Spleen (tissue), 11 donors: ENCODE measurements around the gene SPEM1. TPM values are rescaled to one million over a fixed set of nuclear protein-coding genes. Genes with fewer than 3 reads are reported as not detected.

Experiments used
- DNase-seq: peaks from one replicate; pipeline ENCODE4 v3.0.0-alpha.2; 2020
- H3K27ac ChIP-seq, 8 donors: fragments of 200-600 bp; sonication (generic) in 7 of 8; 1 replicate in 4 of 8; 2 replicates in 4 of 8; pipeline versions ENCODE4 v1.5.0 to v1.8.0; 2016 to 2021; ENCODE audit warnings: inconsistent platforms in 4 of 8, mild to moderate bottlenecking in 4 of 8, moderate library complexity in 1 of 8
- H3K27me3 ChIP-seq, 7 donors: fragments of 200-600 bp; sonication (generic) in 6 of 7; replicated peaks in 1 of 7; 1 replicate in 4 of 7; 2 replicates in 3 of 7; pipeline versions ENCODE4 v1.5.0 to v1.8.0; 2016 to 2021; ENCODE audit warnings: inconsistent platforms in 3 of 7, mild to moderate bottlenecking in 1 of 7
- H3K36me3 ChIP-seq, 6 donors: fragments of 200-600 bp; sonication (generic) in 5 of 6; 1 replicate in 4 of 6; 2 replicates in 2 of 6; pipeline versions ENCODE4 v1.5.0 to v1.8.0; 2016 to 2021; ENCODE audit warnings: inconsistent platforms in 2 of 6
- H3K4me1 ChIP-seq, 6 donors: fragments of 200-600 bp; sonication (generic) in 5 of 6; 1 replicate in 3 of 6; 2 replicates in 3 of 6; pipeline versions ENCODE4 v1.5.0 to v1.8.0; 2016 to 2021; ENCODE audit warnings: inconsistent platforms in 3 of 6
- H3K4me3 ChIP-seq, 8 donors: fragments of 200-600 bp; sonication (generic) in 7 of 8; 1 replicate in 4 of 8; 2 replicates in 4 of 8; pipeline versions ENCODE4 v1.5.0 to v1.8.0; 2016 to 2021; ENCODE audit warnings: inconsistent platforms in 4 of 8, mild to moderate bottlenecking in 4 of 8, moderate library complexity in 2 of 8
- H3K9me3 ChIP-seq, 8 donors: fragments of 200-600 bp; sonication (generic) in 7 of 8; 1 replicate in 4 of 8; 2 replicates in 4 of 8; pipeline versions ENCODE4 v1.5.0 to v1.8.0; 2016 to 2021; ENCODE audit warnings: inconsistent platforms in 4 of 8
- POLR2A ChIP-seq, 3 donors: fragments of 450-650 bp; IDR thresholded peaks; one replicate each; pipeline ENCODE4 v1.5.1; 2017; ENCODE audit warnings: antibody characterized with exemption in 3 of 3, mild to moderate bottlenecking in 1 of 3
- POLR2AphosphoS5 ChIP-seq, 3 donors: sonication (generic); formaldehyde crosslinking; IDR thresholded peaks; one replicate each; pipeline ENCODE4 v1.5.1; 2017; ENCODE audit warnings: antibody characterized with exemption in 3 of 3
- WGBS, 5 donors: extraction: QIAGEN DNeasy Blood & Tissue Kit in 3 of 5; methylation state at CpG; one replicate each; pipeline versions ENCODE4 v1.1.5 to v1.1.7; 2013 to 2018; 5-methylcytosine and 5-hydroxymethylcytosine counted together
- intact Hi-C: fragments of 100-400 bp; cut with DNase I; formaldehyde crosslinking; loops from one replicate; pipeline ENCODE4 v1.15.0; 2023; ENCODE audit warnings: low total_unique reads
- polyA plus RNA-seq, 3 donors: library from polyadenylated mRNA; stranded (reverse); fragments of 200-250 nt; gene quantifications; one replicate each; pipeline ENCODE4 v1.2.1, GENCODE V29; 2013
- total RNA-seq, 7 donors: library from RNA; depleted of rRNA in 3 of 7; stranded (reverse); fragments of >200 nt in 3 of 7; fragmentation: NEBNext Ultra II Directional in 4 of 7; extraction: Animal tissue kit (Norgen Biotek cat#: 25700) in 4 of 7; gene quantifications; one replicate each; pipeline versions ENCODE4 v1.1.0 to v1.2.1, GENCODE V29; 2016 to 2021
- TF ChIP-seq, protein P1 (sequence below), 11 experiments: fragments of 200-600 bp in 7 of 11; fragments of 450-650 bp in 4 of 11; sonication (generic) in 4 of 11; IDR thresholded peaks in 8 of 11; conservative IDR thresholded peaks in 3 of 11; 1 replicate in 7 of 11; 2 replicates in 4 of 11; pipeline versions ENCODE4 v1.4.0 to v1.8.0; 2016 to 2021; ENCODE audit warnings: antibody characterized with exemption in 11 of 11, inconsistent platforms in 4 of 11, mild to moderate bottlenecking in 1 of 11
- donor health status: healthy with polysubstance abuse.
- donor health status: DM: no; HTN: no; CAD: no; lungs with moderate emphysema.
- donor health status: DM: no; HTN: no; CAD: no.
- donor health status: Bipolar disorder and iron deficiency.
- donor health status: healthy.
- donor health status: DM: no; HTN: no; CAD: no.
- donor health status: DM: yes; HTN: yes; CAD: no.

Gene SPEM1
- total and polyA plus RNA-seq, 10 donors, result not detected

DNA sequence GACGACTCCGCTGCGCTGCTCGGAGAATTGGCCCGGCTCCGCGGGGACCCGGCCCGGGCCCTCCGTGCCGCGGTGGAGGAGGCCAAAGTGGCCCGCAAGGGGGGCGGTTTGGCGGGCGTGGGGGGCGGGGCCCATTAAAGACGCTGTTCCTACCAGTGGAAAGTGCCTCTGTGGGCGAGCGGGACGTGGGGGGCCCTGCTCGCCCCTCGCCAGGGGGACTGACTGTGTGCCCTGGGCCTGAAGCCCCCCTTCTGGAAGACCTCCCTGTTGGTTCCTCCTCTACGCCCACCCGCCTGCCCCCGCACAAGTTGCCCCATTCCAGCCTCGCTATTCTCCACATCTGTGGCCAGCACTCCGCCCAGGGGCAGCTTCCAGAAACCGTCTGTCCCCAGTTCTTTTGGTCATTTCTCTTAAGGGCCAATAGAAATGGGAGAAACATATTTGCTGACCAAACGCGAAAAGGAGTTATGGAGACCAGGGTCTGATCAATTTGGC lies 17.3 kb downstream of the SPEM1 start:
- intact Hi-C loops, result loop anchor here (5.0 kb wide), 2 partner anchors 80 to 125 kb away; partner anchors contain the start of genes SENP3 and TMEM95
- WGBS, 5 donors, result 28 to 46% (median 39%) methylated on average over 21 to 31 of the region's 31 CpGs
- no peaks in the 10 kb centered on the region for H3K36me3 ChIP-seq
- TF ChIP-seq POLR2A (IDR thresholded peaks at IDR 0.05) (no peak), POLR2AphosphoS5 (IDR thresholded peaks at IDR 0.05) (no peak)
- TF ChIP-seq, protein P1, sequence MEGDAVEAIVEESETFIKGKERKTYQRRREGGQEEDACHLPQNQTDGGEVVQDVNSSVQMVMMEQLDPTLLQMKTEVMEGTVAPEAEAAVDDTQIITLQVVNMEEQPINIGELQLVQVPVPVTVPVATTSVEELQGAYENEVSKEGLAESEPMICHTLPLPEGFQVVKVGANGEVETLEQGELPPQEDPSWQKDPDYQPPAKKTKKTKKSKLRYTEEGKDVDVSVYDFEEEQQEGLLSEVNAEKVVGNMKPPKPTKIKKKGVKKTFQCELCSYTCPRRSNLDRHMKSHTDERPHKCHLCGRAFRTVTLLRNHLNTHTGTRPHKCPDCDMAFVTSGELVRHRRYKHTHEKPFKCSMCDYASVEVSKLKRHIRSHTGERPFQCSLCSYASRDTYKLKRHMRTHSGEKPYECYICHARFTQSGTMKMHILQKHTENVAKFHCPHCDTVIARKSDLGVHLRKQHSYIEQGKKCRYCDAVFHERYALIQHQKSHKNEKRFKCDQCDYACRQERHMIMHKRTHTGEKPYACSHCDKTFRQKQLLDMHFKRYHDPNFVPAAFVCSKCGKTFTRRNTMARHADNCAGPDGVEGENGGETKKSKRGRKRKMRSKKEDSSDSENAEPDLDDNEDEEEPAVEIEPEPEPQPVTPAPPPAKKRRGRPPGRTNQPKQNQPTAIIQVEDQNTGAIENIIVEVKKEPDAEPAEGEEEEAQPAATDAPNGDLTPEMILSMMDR (IDR thresholded peaks at IDR 0.05 in 8 of 11, conservative IDR thresholded peaks at IDR 0.05 in 3 of 11), result peak in 2 of 11 experiments; percentile 6 to 37
- H3K27ac ChIP-seq, result peak overlapping the region in 7 of 8 donors; percentile 84 to 93 (median 88)
- peak overlapping the region; percentile 10 to 84 (median 70) for H3K4me3 ChIP-seq
- no peaks in the 10 kb centered on the region for H3K9me3 ChIP-seq
- peaks cover 0 to 49% (median 28%) of the 10 kb centered on the region in 7 donors for H3K27me3 ChIP-seq
- no peak for DNase-seq
- peaks cover 31 to 68% (median 58%) of the 10 kb centered on the region in 6 donors for H3K4me1 ChIP-seq

DNA sequence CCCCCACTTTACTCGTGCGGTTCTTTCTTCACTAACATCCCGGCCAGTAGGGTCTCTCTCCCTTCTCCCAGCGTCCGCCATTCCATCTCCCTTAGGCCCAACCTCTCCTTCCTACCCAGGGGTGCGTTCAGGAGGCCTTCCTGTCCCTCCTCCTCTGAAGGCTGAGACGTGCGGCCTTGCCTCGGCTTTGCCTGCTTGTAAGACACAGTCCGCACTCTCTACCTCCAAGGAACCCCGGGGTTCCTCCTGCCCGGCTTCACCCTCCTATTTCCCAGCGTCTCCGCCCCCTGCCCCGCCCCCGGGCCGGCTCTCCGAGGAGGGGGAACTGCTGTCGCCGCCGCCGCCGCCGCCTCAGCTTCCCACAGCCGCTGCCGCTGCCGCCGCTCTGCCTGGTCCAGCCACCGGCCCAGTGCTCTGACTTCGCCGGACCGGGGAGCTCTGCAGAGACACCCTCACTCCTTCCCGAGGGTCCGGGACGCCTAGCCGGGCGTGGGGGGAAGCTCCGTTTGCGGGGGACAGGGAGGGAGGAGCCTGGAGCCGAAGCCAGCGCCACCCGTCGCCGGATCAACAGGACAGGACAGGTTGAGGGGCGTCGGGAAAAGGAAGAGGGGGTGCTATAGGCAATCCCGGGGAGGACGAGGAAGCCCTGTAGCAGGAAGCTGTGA lies 18.0 kb downstream of the SPEM1 start:
- peaks cover 0 to 49% (median 28%) of the 10 kb centered on the region in 7 donors for H3K27me3 ChIP-seq

DNA sequence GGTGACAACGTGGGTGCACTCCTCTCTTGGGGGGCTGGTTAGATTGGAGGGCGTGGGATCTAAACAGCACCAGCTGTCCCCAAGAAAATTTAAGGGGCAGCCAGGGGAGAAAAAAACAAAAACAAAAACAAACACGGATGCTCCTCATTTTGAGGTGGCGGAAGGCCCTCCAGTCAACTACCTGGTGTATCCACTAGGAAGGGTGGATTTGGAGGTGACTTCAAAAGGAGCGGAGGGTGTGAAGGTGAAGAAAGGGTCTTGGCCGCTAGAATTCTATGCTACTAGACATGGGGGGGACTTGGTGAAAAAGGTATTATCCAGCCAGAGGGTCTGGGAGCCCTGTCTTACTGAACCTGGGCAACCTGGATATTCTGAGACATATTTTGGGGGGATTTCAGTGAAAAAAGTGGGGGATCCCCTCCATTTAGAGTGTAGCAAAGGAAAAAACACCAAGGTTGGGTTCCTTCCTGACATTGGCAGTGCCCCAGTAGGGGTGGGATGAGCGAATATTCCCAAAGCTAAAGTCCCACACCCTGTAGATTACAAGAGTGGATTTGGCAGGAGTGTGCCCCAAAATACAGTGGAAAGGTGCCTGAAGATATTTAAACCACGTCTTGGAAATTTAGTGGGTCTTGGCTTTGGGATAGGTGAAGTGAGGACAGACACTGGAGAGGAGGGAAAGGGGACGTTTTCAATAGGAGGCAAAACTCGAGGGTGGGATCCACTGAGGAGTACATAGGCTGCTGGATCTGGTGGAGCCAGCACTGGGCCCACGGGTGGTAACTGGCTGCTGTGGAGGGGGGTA lies 18.7 kb downstream of the SPEM1 start:
- H3K4me1 ChIP-seq, result peaks cover 31 to 68% (median 58%) of the 10 kb centered on the region in 6 donors
- WGBS, 5 donors, result 44 to 48% (median 46%) methylated on average over 11 of the region's 11 CpGs
- peak overlapping the region in 2 of 8 donors; percentile 86 to 88 for H3K27ac ChIP-seq
- no peaks in the 10 kb centered on the region for H3K36me3 ChIP-seq
- DNase-seq, result no peak
- TF ChIP-seq, protein P1 (IDR thresholded peaks at IDR 0.05 in 8 of 11, conservative IDR thresholded peaks at IDR 0.05 in 3 of 11), result no peak
- no peak for TF ChIP-seq POLR2A (IDR thresholded peaks at IDR 0.05)
- no peak for TF ChIP-seq POLR2AphosphoS5 (IDR thresholded peaks at IDR 0.05)
- H3K9me3 ChIP-seq, result no peaks in the 10 kb centered on the region
- peaks cover 0 to 55% (median 28%) of the 10 kb centered on the region in 7 donors for H3K27me3 ChIP-seq
- peak overlapping the region in 7 of 8 donors; percentile 28 to 84 (median 71) for H3K4me3 ChIP-seq
- intact Hi-C loops, result loop anchor here (5.0 kb wide), 2 partner anchors 82 to 123 kb away; partner anchors contain the start of genes SENP3 and TMEM95

More for the DNA sequence above, 18.0 kb downstream of the SPEM1 start:
- DNase-seq, result peak; percentile 96
- Histone ChIP-seq H3K4me1 (peaks cover 31 to 68% (median 58%) of the 10 kb centered on the region in 6 donors), H3K4me3 (peak overlapping the region in 7 of 8 donors; percentile 28 to 84 (median 71)), H3K27ac (peak overlapping the region in 6 of 8 donors; percentile 54 to 93 (median 87)), H3K36me3 (no peaks in the 10 kb centered on the region), H3K9me3 (no peaks in the 10 kb centered on the region)
- intact Hi-C loops, result loop anchor here (5.0 kb wide), 2 partner anchors 81 to 124 kb away; partner anchors contain the start of genes SENP3 and TMEM95
- 10 to 16% (median 10%) methylated on average over 43 to 48 of the region's 48 CpGs for WGBS, 5 donors
- TF ChIP-seq POLR2AphosphoS5 (IDR thresholded peaks at IDR 0.05) (peak; percentile 41 to 82 (median 74)), POLR2A (IDR thresholded peaks at IDR 0.05) (no peak)
- TF ChIP-seq, protein P1 (IDR thresholded peaks at IDR 0.05 in 8 of 11, conservative IDR thresholded peaks at IDR 0.05 in 3 of 11), result no peak
